HepG2 (cell line): ENCODE measurements around the gene TIMM17B. TPM values are rescaled to one million over a fixed set of nuclear protein-coding genes. Genes with fewer than 3 reads are reported as not detected.

Experiments
- CEBPB ChIP-seq: IDR thresholded peaks from 2 replicates; pipeline ENCODE4 v1.6.1; 2011; ENCODE audit warnings: low read depth, low read length, improper control_type of control experiment, borderline replicate concordance
- CREB1 ChIP-seq, 2 experiments: fragments of 450-650 bp in 1 of 2; IDR thresholded peaks; 2 replicates each; pipeline ENCODE4 v1.6.1; 2016 to 2017; ENCODE audit warnings: control low read depth in 1 of 2, mild to moderate bottlenecking in 1 of 2, missing compliant biosample characterization in 1 of 2, missing genetic modification characterization in 1 of 2
- FOXA1 ChIP-seq, 2 experiments: fragments of 450-650 bp in 1 of 2; sonication (generic) in 1 of 2; formaldehyde crosslinking in 1 of 2; IDR thresholded peaks; 2 replicates each; pipeline versions ENCODE4 v1.4.0 to v1.6.1; 2016 to 2020; ENCODE audit warnings: missing genetic modification reagents in 1 of 2
- FOXC1 ChIP-seq: sonication (generic); formaldehyde crosslinking; IDR thresholded peaks from 2 replicates; pipeline ENCODE4 v1.8.0; 2022; ENCODE audit warnings: mild to moderate bottlenecking, missing genetic modification reagents, borderline replicate concordance
- FOXP1 ChIP-seq, 2 experiments: fragments of 450-650 bp in 1 of 2; IDR thresholded peaks; 2 replicates each; pipeline ENCODE4 v1.6.1; 2017 to 2018; ENCODE audit warnings: antibody characterized with exemption in 1 of 2
- GATAD2A ChIP-seq: IDR thresholded peaks from 2 replicates; pipeline ENCODE4 v1.6.1; 2016
- HNF4G ChIP-seq, 2 experiments: sonication (generic) in 1 of 2; formaldehyde crosslinking in 1 of 2; IDR thresholded peaks; 2 replicates each; pipeline versions ENCODE4 v1.4.0 to v1.6.1; 2011 to 2020; ENCODE audit warnings: borderline replicate concordance in 2 of 2, low read depth in 2 of 2, mild to moderate bottlenecking in 2 of 2, low read length in 1 of 2, missing genetic modification reagents in 1 of 2, moderate library complexity in 1 of 2
- KDM2A ChIP-seq: sonication (generic); formaldehyde crosslinking; IDR thresholded peaks from 2 replicates; pipeline ENCODE4 v1.4.0; 2020; ENCODE audit warnings: low read depth, missing genetic modification reagents, borderline replicate concordance
- KDM4B ChIP-seq: sonication (generic); formaldehyde crosslinking; IDR thresholded peaks from 2 replicates; pipeline ENCODE4 v1.4.0; 2020; ENCODE audit warnings: missing genetic modification reagents
- MTF1 ChIP-seq: sonication (generic); formaldehyde crosslinking; IDR thresholded peaks from 2 replicates; pipeline ENCODE4 v1.5.0; 2020; ENCODE audit warnings: missing genetic modification reagents
- PHF8 ChIP-seq: sonication (generic); formaldehyde crosslinking; IDR thresholded peaks from 2 replicates; pipeline ENCODE4 v1.5.0; 2020; ENCODE audit warnings: missing genetic modification reagents
- SP1 ChIP-seq, 2 experiments: fragments of 450-650 bp in 1 of 2; sonication (generic) in 1 of 2; formaldehyde crosslinking in 1 of 2; IDR thresholded peaks; 2 replicates each; pipeline versions ENCODE4 v1.4.0 to v1.6.1; 2016 to 2020; ENCODE audit warnings: missing genetic modification reagents in 1 of 2
- ZBTB38 ChIP-seq: sonication (generic); formaldehyde crosslinking; IDR thresholded peaks from 2 replicates; pipeline ENCODE4 v1.5.1; 2020; ENCODE audit warnings: mild to moderate bottlenecking, missing genetic modification reagents
- ZFP62 ChIP-seq: sonication (generic); formaldehyde crosslinking; IDR thresholded peaks from 2 replicates; pipeline ENCODE4 v1.4.0; 2020; ENCODE audit warnings: missing genetic modification reagents
- ZFYVE20 ChIP-seq: sonication (generic); formaldehyde crosslinking; IDR thresholded peaks from 2 replicates; pipeline ENCODE4 v1.8.0; 2023; ENCODE audit warnings: low read depth, mild to moderate bottlenecking, moderate library complexity, missing genetic modification reagents, borderline replicate concordance
- ZNF180 ChIP-seq: sonication (generic); formaldehyde crosslinking; IDR thresholded peaks from 2 replicates; pipeline ENCODE4 v1.4.0; 2020; ENCODE audit warnings: low read depth, missing genetic modification reagents, borderline replicate concordance
- ZNF343 ChIP-seq: sonication (generic); formaldehyde crosslinking; IDR thresholded peaks from 2 replicates; pipeline ENCODE4 v1.4.0; 2020; ENCODE audit warnings: mild to moderate bottlenecking, missing genetic modification reagents
- ZNF432 ChIP-seq: sonication (generic); formaldehyde crosslinking; IDR thresholded peaks from 2 replicates; pipeline ENCODE4 v1.5.0; 2020; ENCODE audit warnings: missing genetic modification reagents, mild to moderate bottlenecking, borderline replicate concordance
- ZNF572 ChIP-seq: sonication (generic); formaldehyde crosslinking; IDR thresholded peaks from 2 replicates; pipeline ENCODE4 v1.5.1; 2020; ENCODE audit warnings: mild to moderate bottlenecking, missing genetic modification reagents
- ZNF761 ChIP-seq: sonication (generic); formaldehyde crosslinking; conservative IDR thresholded peaks from 2 replicates; pipeline ENCODE4 v1.4.0; 2020; ENCODE audit warnings: mild to moderate bottlenecking, missing genetic modification reagents
- ZSCAN25 ChIP-seq: sonication (generic); formaldehyde crosslinking; IDR thresholded peaks from 2 replicates; pipeline ENCODE4 v1.8.0; 2022; ENCODE audit warnings: mild to moderate bottlenecking, missing genetic modification reagents
- polyA plus RNA-seq, 8 experiments: library from polyadenylated mRNA; depleted of rRNA in 3 of 8; stranded (reverse) in 7 of 8; unstranded in 1 of 8; fragments of >200 nt; fragmentation: Illumina TruSeq in 4 of 8; extraction: Trizol in 4 of 8; gene quantifications; 2 replicates each; pipeline versions ENCODE4 v1.2.1 to v1.2.3, GENCODE V29; 2011 to 2016; ENCODE audit warnings: low read depth in 4 of 8, missing spikeins in 1 of 8, mixed read lengths in 1 of 8; ENCODE audit not compliant: insufficient read depth in 1 of 8
- total RNA-seq, 5 experiments: library from RNA; depleted of rRNA; stranded (reverse); fragments of >200 nt; fragmentation: Illumina TruSeq; extraction: Trizol; gene quantifications; 2 replicates each; pipeline ENCODE4 v1.2.3, GENCODE V29; 2016; ENCODE audit warnings: low read depth in 1 of 5
- TF ChIP-seq, protein P1 (sequence below): sonication (generic); formaldehyde crosslinking; IDR thresholded peaks from 2 replicates; pipeline ENCODE4; 2020; ENCODE audit warnings: missing genetic modification reagents, mild to moderate bottlenecking, borderline replicate concordance
- TF ChIP-seq, protein P2 (sequence below): IDR thresholded peaks from 2 replicates; pipeline ENCODE4 v1.6.1; 2016; ENCODE audit warnings: missing genetic modification reagents, missing compliant biosample characterization

Gene TIMM17B
- total and polyA plus RNA-seq, 2 of the 13 experiments (the other 11 are each of a cell fraction or from before 2014, with no cell fraction given): 56.0 to 72.5 TPM

DNA sequence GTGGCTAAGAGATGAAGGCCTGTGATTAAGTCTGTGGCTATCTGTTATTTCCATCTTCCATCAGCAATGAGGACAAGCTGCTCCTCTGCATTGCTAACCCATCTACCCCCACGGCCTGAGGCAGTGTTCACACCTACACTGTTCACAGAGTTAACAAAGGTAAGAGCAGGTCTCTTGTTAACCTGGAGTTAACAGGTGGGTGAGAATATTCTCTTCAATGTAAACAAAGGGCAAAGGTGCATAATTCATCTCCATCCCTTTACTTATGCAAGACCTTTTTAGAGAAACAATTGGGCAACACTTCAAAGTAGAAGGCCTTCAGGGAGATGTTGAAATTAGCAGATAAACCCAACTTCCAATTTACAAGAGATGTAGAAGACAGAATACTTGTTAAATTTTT, 11.0 kb upstream of the TIMM17B start (continued):
- TF ChIP-seq SP1 (IDR thresholded peaks at IDR 0.05) (no peak), SP1 (CRISPR knock-in tag; IDR thresholded peaks at IDR 0.05) (no peak), ZNF343 (no peak), ZBTB38 (CRISPR knock-in tag) (no peak), ZNF761 (CRISPR knock-in tag) (no peak), ZNF432 (CRISPR knock-in tag) (no peak), CREB1 (IDR thresholded peaks at IDR 0.05) (no peak), CREB1 (CRISPR knock-in tag; IDR thresholded peaks at IDR 0.05) (0 out of 2 replicates have a peak, but pooled peaks have one; percentile 16), KDM2A (CRISPR knock-in tag) (no peak), PHF8 (CRISPR knock-in tag) (no peak), ZNF572 (CRISPR knock-in tag) (no peak), ZFP62 (CRISPR knock-in tag) (no peak), FOXP1 (IDR thresholded peaks at IDR 0.05) (no peak), FOXP1 (CRISPR knock-in tag; IDR thresholded peaks at IDR 0.05) (peak; percentile 46; the same call in 1 of the 2 replicates), ZSCAN25 (CRISPR knock-in tag) (no peak), ZNF180 (CRISPR knock-in tag) (no peak), HNF4G (IDR thresholded peaks at IDR 0.05; ENCODE audit: borderline replicate concordance, low read depth, low read length) (peak; percentile 24; the same call in 1 of the 2 replicates), HNF4G (CRISPR knock-in tag; IDR thresholded peaks at IDR 0.05; ENCODE audit: borderline replicate concordance, low read depth) (no peak), ZFYVE20 (CRISPR knock-in tag) (no peak), GATAD2A (peak; percentile 20; the same call in 1 of the 2 replicates), FOXA1 (IDR thresholded peaks at IDR 0.05) (no peak), FOXA1 (CRISPR knock-in tag; IDR thresholded peaks at IDR 0.05) (peak; percentile 38; the same call in 1 of the 2 replicates), FOXC1 (CRISPR knock-in tag) (no peak), KDM4B (no peak), MTF1 (CRISPR knock-in tag) (no peak), CEBPB (peak; percentile 64; the same call in 1 of the 2 replicates)
- TF ChIP-seq, protein P1, sequence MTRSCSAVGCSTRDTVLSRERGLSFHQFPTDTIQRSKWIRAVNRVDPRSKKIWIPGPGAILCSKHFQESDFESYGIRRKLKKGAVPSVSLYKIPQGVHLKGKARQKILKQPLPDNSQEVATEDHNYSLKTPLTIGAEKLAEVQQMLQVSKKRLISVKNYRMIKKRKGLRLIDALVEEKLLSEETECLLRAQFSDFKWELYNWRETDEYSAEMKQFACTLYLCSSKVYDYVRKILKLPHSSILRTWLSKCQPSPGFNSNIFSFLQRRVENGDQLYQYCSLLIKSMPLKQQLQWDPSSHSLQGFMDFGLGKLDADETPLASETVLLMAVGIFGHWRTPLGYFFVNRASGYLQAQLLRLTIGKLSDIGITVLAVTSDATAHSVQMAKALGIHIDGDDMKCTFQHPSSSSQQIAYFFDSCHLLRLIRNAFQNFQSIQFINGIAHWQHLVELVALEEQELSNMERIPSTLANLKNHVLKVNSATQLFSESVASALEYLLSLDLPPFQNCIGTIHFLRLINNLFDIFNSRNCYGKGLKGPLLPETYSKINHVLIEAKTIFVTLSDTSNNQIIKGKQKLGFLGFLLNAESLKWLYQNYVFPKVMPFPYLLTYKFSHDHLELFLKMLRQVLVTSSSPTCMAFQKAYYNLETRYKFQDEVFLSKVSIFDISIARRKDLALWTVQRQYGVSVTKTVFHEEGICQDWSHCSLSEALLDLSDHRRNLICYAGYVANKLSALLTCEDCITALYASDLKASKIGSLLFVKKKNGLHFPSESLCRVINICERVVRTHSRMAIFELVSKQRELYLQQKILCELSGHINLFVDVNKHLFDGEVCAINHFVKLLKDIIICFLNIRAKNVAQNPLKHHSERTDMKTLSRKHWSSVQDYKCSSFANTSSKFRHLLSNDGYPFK (CRISPR knock-in tag): no peak
- TF ChIP-seq, protein P2, sequence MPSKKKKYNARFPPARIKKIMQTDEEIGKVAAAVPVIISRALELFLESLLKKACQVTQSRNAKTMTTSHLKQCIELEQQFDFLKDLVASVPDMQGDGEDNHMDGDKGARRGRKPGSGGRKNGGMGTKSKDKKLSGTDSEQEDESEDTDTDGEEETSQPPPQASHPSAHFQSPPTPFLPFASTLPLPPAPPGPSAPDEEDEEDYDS (CRISPR knock-in tag): no peak
